ENCODE data around the gene LINC00305.

Gene LINC00305

GRCh38 chr18:64115881-64116280 lies 33.0 kb downstream of the LINC00305 start:
- no peak for DNase-seq

- no peak for DNase-seq
These were observed 36.9 kb downstream of the LINC00305 start for GRCh38 chr18:64111950-64112349.

DNA sequence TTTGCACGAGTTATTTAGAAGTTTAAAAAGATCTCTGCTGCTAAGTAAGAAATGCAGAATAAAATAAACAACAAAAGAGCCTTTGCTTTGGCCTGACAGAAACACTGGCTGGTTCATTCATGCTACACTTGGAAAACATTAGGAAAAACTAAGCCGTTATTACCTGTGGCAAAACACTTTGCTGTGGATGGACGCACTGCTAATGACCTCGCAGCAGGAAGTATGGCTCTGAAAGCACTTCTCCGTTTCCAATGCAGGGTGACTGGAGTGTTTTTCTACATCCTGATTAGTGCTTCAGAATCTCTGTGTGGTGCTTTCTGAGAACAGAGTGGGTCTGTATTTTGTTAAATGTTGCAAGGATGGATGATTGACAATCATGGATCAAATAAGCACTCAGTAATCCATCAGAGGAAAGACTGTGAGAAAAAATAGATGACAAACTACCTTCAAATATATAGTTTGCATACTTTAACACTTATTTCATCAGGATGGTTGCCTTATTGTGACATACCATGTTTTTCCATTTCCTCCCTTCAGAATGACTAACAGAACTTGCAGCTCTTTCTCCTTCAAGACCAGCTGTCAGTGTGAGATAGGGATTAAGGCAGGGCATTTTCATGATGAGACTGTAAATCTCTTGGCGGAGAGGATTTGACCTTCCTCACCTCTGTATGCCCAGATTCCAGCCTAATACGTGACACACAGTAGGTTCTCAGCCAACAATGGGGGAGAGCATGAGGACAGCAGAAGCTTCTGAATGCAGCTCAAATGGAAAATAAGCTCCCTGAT lies 38.0 kb downstream of the LINC00305 start:
- DNase-seq, result no peak

- DNase-seq, result no peak
These were observed 44.9 kb downstream of the LINC00305 start for GRCh38 chr18:64103986-64104385.

DNA sequence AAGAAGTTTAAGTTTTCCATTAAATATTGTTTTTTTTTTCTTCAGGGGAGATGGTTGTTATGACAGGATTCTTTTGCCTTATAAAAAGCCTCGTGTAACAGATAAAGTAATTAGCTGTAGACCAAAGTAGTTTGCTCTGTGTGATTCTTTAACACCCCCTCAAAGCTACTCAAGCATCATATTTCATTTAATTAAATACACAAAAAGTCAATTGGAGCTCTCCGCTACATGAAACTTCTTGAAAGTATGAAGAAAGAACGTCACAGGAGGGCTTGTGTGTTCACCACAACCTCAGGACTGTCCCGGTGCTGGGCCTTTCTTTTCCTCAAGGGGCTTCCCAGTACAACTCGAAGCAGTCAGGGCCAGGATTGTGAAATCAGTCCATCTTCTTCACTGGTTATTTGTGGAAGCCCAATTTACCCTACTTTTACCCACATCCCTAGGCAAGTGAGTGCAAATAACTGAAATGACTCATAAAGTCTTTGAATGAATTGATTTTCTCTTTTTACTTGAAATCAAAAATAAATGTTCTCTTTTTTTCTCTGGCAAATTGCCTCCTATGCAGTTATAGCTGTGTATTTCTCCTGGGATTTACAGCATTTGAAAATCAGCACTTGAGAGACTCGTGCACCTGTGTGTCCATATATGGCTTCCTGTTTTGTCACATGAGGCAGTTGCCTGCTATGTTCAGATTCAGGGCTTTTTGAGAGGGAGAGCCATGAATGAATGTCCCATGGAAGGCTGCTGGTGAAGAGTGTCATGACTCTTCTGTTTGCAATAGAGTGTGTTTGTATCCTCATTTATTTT lies 48.6 kb downstream of the LINC00305 start:
- peak; percentile 18 for DNase-seq

GRCh38 chr18:64099244-64099643 lies 49.6 kb downstream of the LINC00305 start:
- no peak for DNase-seq

DNA sequence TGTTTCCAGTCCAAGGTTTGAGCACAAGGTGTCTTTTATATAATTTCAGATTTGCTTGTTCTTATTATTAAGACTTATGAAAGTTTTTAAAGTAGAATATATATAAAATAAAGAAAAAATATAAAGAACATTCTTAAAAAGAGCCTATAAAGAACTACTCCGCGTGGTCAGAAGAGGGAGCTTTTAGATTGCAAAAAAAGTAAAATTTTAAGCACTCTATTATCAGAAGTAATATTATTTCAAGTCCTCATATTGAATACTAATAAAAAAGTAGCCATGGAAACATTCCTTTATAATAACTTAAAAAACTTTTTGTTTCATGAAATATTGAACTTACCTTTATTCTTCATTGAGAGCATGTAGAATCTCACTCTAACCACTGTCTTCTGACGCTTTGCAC lies 51.4 kb downstream of the LINC00305 start:
- DNase-seq, result no peak

GRCh38 chr18:64095056-64095455 lies 53.8 kb downstream of the LINC00305 start:
- DNase-seq, result no peak

DNA sequence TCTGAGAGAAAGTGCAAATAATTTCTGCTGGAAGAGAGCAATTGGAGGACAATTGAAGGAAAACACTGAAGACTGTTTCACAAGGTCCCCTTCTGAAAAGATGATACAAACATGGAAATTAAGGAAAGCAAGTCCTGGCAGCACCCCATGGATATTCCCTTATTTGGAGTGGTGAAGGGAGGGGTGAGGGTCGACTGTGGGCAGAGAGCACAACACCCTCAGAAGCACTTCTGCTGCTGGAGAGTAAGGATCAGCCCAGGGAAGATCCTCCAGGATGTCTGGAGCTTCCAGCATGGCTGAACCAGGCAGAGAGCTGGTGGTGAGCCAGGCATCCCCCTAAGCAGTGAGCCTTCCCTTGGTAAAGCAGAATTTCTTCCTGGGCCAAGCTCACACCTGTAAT lies 54.7 kb downstream of the LINC00305 start:
- DNase-seq, result no peak

DNA sequence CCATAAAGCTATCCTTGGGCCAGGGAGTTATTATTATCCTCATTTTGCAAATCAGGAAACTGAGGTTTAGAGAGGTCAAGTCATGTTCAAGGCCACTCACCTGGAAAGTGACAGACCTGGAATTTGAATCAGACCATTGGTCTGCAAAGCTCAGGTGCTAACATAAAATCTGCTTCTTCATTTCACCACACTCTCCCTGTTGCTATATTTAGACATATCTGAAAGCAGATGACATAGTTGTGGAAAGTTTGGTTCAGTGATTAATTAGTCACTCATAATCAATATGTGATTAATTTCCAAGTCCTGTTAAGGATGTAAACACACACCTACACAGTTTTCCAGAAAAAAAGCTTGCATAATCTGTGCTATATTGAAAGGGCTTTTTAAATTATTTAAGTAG lies 57.4 kb downstream of the LINC00305 start:
- no peak for DNase-seq

GRCh38 chr18:64090876-64091275 lies 58.0 kb downstream of the LINC00305 start:
- no peak for DNase-seq

- DNase-seq, result no peak
These were observed 65.0 kb downstream of the LINC00305 start for GRCh38 chr18:64083916-64084315.

GRCh38 chr18:64082513-64082912 lies 66.4 kb downstream of the LINC00305 start:
- DNase-seq, result no peak

- no peak for DNase-seq
These were observed 66.8 kb downstream of the LINC00305 start for GRCh38 chr18:64082054-64082453.

- DNase-seq, result no peak
These were observed 74.9 kb downstream of the LINC00305 start for GRCh38 chr18:64073971-64074370.

GRCh38 chr18:64055019-64055418 lies 93.9 kb downstream of the LINC00305 start:
- DNase-seq, result no peak

DNA sequence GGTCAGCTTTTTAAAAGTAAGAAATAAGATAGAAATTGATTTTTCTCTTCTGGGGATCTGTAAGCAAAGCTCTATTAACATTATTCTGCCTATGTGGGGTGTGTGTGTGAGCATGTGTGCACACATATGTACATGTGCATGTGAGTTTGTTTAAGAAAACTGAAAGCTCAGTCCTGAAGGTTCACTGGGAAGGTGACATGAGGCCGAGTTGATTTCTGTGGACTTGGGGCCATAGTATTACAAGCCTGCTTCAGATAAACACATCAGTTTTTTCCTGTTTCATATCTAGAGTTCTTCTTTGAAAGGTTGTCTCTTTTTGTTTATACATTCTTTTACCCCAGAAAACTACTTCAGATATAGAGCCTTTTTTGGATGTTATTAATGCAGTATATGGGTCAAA lies 95.6 kb downstream of the LINC00305 start:
- no peak for DNase-seq

DNA sequence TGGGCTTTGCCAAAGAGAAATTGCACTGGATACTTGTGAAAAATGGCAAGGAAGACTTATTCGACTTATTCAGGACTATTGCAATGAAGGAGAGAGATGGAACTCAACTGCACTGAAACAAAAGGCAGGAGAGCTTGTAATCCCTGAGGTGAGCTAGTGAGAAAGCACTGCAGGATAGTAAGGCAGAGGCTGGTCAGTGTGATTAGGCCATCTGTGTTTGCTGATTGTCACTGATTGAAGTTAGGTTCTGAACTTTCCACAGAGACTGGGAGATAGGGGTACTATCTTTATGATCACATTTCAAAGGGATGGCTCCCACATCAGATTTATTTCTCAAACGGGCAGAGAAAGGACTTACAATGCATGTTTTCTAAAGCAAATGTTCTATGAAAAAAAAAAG lies 96.1 kb downstream of the LINC00305 start:
- no peak for DNase-seq

GRCh38 chr18:64044616-64045015 lies 104.3 kb downstream of the LINC00305 start:
- DNase-seq, result no peak

- DNase-seq, result no peak
These were observed 106.0 kb downstream of the LINC00305 start for GRCh38 chr18:64042728-64043358.

GRCh38 chr18:64037812-64038414 lies 111.0 kb downstream of the LINC00305 start:
- DNase-seq, result peak; percentile 19

GRCh38 chr18:64032312-64032711 lies 116.6 kb downstream of the LINC00305 start:
- no peak for DNase-seq

GRCh38 chr18:64031411-64031810 lies 117.5 kb downstream of the LINC00305 start:
- no peak for DNase-seq
